ENCODE data around the gene GLDN.

- no peak for TF ChIP-seq CTCF (IDR thresholded peaks at IDR 0.05)
- TF ChIP-seq ZFX (IDR thresholded peaks at IDR 0.05; ENCODE audit: borderline replicate concordance), result no peak
These were observed 12.5 kb downstream of the GLDN start for GRCh38 chr15:51353976-51354375.

Data from 22Rv1 (cell line).